CD4-positive, CD25-positive, alpha-beta regulatory T cell (primary cell): ENCODE measurements around the gene ADGRV1. TPM values are rescaled to one million over a fixed set of nuclear protein-coding genes. Genes with fewer than 3 reads are reported as not detected.

Experiments
- ATAC-seq, 2 donors: fragments of 150-1000 bp; cut with Tn5 transposase; one replicate each; pipeline ENCODE4 v1.10.0; 2021; ENCODE audit warnings: low read depth in 2 of 2, moderate number of reproducible peaks in 2 of 2, moderate library complexity in 1 of 2
- DNase-seq, 3 donors: peaks; one replicate each; pipeline versions ENCODE4 v3.0.0 to v3.0.0-alpha.2; 2012 to 2022; ENCODE audit warnings: mixed read lengths in 1 of 3
- H3K27ac ChIP-seq: one replicate; pipeline ENCODE4 v1.7.0; 2013; ENCODE audit warnings: mild to moderate bottlenecking, low read length; ENCODE audit not compliant: insufficient read depth, poor library complexity, severe bottlenecking
- H3K27me3 ChIP-seq: one replicate; pipeline ENCODE4 v1.7.0; 2013; ENCODE audit warnings: low read length; ENCODE audit not compliant: control insufficient read depth, insufficient read depth
- H3K36me3 ChIP-seq: one replicate; pipeline ENCODE4 v1.7.0; 2013; ENCODE audit warnings: mild to moderate bottlenecking, low read length, moderate library complexity; ENCODE audit not compliant: control insufficient read depth, insufficient read depth
- H3K4me1 ChIP-seq: 2 replicates; pipeline ENCODE4 v1.7.0; 2013; ENCODE audit warnings: mild to moderate bottlenecking, low read length; ENCODE audit not compliant: insufficient read depth, control insufficient read depth, poor library complexity, severe bottlenecking
- H3K4me3 ChIP-seq: one replicate; pipeline ENCODE4 v1.7.0; 2013; ENCODE audit warnings: low read depth, mild to moderate bottlenecking, low read length, moderate library complexity
- H3K9me3 ChIP-seq, 2 experiments: 1 replicate in 1 of 2; 2 replicates in 1 of 2; pipeline ENCODE4 v1.7.0; 2013; ENCODE audit warnings: low read length in 2 of 2, mild to moderate bottlenecking in 1 of 2, moderate library complexity in 1 of 2; ENCODE audit not compliant: control insufficient read depth in 2 of 2
- H3K27ac Mint-ChIP-seq, 3 donors: one replicate each; pipeline ENCODE4 v1.8.0; 2020 to 2022; ENCODE audit warnings: mild to moderate bottlenecking in 3 of 3, mixed read lengths in 3 of 3, moderate library complexity in 2 of 3
- H3K27me3 Mint-ChIP-seq: one replicate; pipeline ENCODE4 v1.8.0; 2022; ENCODE audit warnings: mild to moderate bottlenecking, mixed read lengths
- H3K36me3 Mint-ChIP-seq: one replicate; pipeline ENCODE4 v1.8.0; 2020; ENCODE audit warnings: mixed read lengths
- H3K4me1 Mint-ChIP-seq, 4 donors: one replicate each; pipeline ENCODE4 v1.8.0; 2020 to 2022; ENCODE audit warnings: mixed read lengths in 4 of 4, mild to moderate bottlenecking in 1 of 4
- H3K4me3 Mint-ChIP-seq, 4 donors: one replicate each; pipeline ENCODE4 v1.8.0; 2020 to 2022; ENCODE audit warnings: mild to moderate bottlenecking in 4 of 4, mixed read lengths in 4 of 4, moderate library complexity in 3 of 4
- H3K9me3 Mint-ChIP-seq, 7 donors: one replicate each; pipeline ENCODE4 v1.8.0; 2020 to 2022; ENCODE audit warnings: mixed read lengths in 7 of 7, mild to moderate bottlenecking in 3 of 7, moderate library complexity in 2 of 7
- polyA plus RNA-seq, 4 donors: library from polyadenylated mRNA; unstranded; fragments of 300-500 nt; fragmentation: Illumina TruSeq; gene quantifications; one replicate each; pipeline ENCODE4 v1.2.3, GENCODE V29; 2021
- total RNA-seq: library from RNA; stranded (reverse); gene quantifications from one replicate; pipeline ENCODE4 v1.2.3, GENCODE V29; 2022

Gene ADGRV1
- total and polyA plus RNA-seq, 5 donors from 2014 or later: 0.42 to 0.52 TPM; not detected in 3

GRCh38 chr5:91111473-91112238, 553.1 kb downstream of the ADGRV1 start:
- DNase-seq: no peak
- H3K4me1 ChIP-seq: no peaks in the 10 kb centered on the region
- ATAC-seq: no peak
- Mint-ChIP-seq H3K4me3 (peak overlapping the region in 1 of 4 donors; percentile 38), H3K36me3 (no peaks in the 10 kb centered on the region), H3K4me1 (no peaks in the 10 kb centered on the region), H3K27me3 (peaks cover 28% of the 10 kb centered on the region), H3K27ac (no peak overlapping the region), H3K9me3 (peaks cover 0 to 2% (median 0%) of the 10 kb centered on the region in 7 donors)
- H3K27me3 ChIP-seq: peaks cover 2% of the 10 kb centered on the region
- no peaks in the 10 kb centered on the region for H3K36me3 ChIP-seq
- no peak overlapping the region for H3K4me3 ChIP-seq
- no peaks in the 10 kb centered on the region for H3K9me3 ChIP-seq
- H3K27ac ChIP-seq: no peak overlapping the region

DNA sequence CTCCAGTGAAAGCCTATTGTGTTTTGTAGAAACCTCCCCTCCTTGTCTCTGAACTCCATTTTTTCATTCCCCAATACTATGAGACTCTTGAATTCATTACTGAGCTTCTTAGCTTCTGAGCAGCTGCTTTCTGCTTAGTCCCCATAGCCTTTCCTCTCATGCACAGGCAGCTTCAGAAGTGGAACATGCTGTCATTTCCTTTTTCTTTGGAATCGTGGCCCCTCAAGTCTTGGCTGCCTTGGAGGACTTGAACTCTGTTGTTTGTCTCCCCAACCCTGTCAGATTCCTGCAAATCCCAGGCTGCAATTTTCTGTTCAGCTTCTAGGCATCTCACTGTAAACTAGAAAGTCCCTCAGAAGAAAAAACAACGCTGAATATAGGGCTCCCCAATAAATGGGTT, 556.1 kb downstream of the ADGRV1 start:
- Histone ChIP-seq H3K4me1 (no peaks in the 10 kb centered on the region), H3K36me3 (no peaks in the 10 kb centered on the region), H3K4me3 (no peak overlapping the region), H3K9me3 (no peaks in the 10 kb centered on the region), H3K27ac (no peak overlapping the region), H3K27me3 (peaks cover 2% of the 10 kb centered on the region)
- DNase-seq: no peak
- H3K4me3 Mint-ChIP-seq: no peak overlapping the region
- H3K27ac Mint-ChIP-seq: no peak overlapping the region
- H3K9me3 Mint-ChIP-seq: peaks cover 0 to 2% (median 0%) of the 10 kb centered on the region in 7 donors
- no peak for ATAC-seq
- peaks cover 21% of the 10 kb centered on the region for H3K27me3 Mint-ChIP-seq
- no peaks in the 10 kb centered on the region for H3K36me3 Mint-ChIP-seq
- no peaks in the 10 kb centered on the region for H3K4me1 Mint-ChIP-seq

DNA sequence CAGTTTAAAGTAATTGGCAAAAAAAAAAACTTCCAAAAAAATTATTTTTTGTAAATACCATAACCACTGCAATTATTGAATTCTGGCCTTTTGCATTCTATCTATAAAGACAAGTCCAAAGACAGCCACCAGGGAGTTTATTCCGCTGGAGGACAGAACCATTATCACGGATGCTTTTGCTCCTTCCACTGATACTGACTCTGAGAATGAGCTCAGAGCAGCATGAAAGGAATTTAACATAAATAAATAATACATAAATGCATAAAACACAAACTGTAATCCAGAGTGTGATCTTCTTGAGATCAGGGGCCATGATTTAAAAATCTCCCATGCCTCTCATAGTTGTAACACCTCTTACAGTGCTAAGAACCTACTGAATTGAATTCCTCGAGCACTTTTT, 559.8 kb downstream of the ADGRV1 start:
- no peak overlapping the region for H3K4me3 ChIP-seq
- H3K9me3 ChIP-seq: no peaks in the 10 kb centered on the region
- no peaks in the 10 kb centered on the region for H3K4me1 Mint-ChIP-seq
- no peaks in the 10 kb centered on the region for H3K27me3 ChIP-seq
- DNase-seq (no peak), ATAC-seq (no peak)
- H3K9me3 Mint-ChIP-seq: peaks cover 0 to 2% (median 0%) of the 10 kb centered on the region in 7 donors
- H3K27ac ChIP-seq: no peak overlapping the region
- no peaks in the 10 kb centered on the region for H3K36me3 ChIP-seq
- peaks cover 10% of the 10 kb centered on the region for H3K27me3 Mint-ChIP-seq
- no peaks in the 10 kb centered on the region for H3K4me1 ChIP-seq
- H3K27ac Mint-ChIP-seq: no peak overlapping the region
- H3K36me3 Mint-ChIP-seq: no peaks in the 10 kb centered on the region
- no peak overlapping the region for H3K4me3 Mint-ChIP-seq

GRCh38 chr5:91118796-91119195, 560.2 kb downstream of the ADGRV1 start:
- no peaks in the 10 kb centered on the region for H3K9me3 ChIP-seq
- ATAC-seq (no peak), DNase-seq (no peak)
- H3K36me3 ChIP-seq: no peaks in the 10 kb centered on the region
- H3K4me3 ChIP-seq: no peak overlapping the region
- H3K27ac Mint-ChIP-seq: no peak overlapping the region
- no peak overlapping the region for H3K4me3 Mint-ChIP-seq
- H3K27me3 ChIP-seq: no peaks in the 10 kb centered on the region
- peaks cover 0 to 2% (median 0%) of the 10 kb centered on the region in 7 donors for H3K9me3 Mint-ChIP-seq
- H3K36me3 Mint-ChIP-seq: no peaks in the 10 kb centered on the region
- H3K4me1 Mint-ChIP-seq: no peaks in the 10 kb centered on the region
- H3K4me1 ChIP-seq: no peaks in the 10 kb centered on the region
- H3K27ac ChIP-seq: no peak overlapping the region
- H3K27me3 Mint-ChIP-seq: peaks cover 6% of the 10 kb centered on the region

GRCh38 chr5:91119217-91119616, 560.6 kb downstream of the ADGRV1 start:
- Histone ChIP-seq H3K4me1 (no peaks in the 10 kb centered on the region), H3K27me3 (no peaks in the 10 kb centered on the region), H3K9me3 (no peaks in the 10 kb centered on the region), H3K27ac (no peak overlapping the region), H3K4me3 (no peak overlapping the region), H3K36me3 (no peaks in the 10 kb centered on the region)
- ATAC-seq (no peak), DNase-seq (no peak)
- Mint-ChIP-seq H3K4me1 (no peaks in the 10 kb centered on the region), H3K27ac (no peak overlapping the region), H3K27me3 (peaks cover 6% of the 10 kb centered on the region), H3K4me3 (no peak overlapping the region), H3K36me3 (no peaks in the 10 kb centered on the region), H3K9me3 (peaks cover 0 to 2% (median 0%) of the 10 kb centered on the region in 7 donors)

DNA sequence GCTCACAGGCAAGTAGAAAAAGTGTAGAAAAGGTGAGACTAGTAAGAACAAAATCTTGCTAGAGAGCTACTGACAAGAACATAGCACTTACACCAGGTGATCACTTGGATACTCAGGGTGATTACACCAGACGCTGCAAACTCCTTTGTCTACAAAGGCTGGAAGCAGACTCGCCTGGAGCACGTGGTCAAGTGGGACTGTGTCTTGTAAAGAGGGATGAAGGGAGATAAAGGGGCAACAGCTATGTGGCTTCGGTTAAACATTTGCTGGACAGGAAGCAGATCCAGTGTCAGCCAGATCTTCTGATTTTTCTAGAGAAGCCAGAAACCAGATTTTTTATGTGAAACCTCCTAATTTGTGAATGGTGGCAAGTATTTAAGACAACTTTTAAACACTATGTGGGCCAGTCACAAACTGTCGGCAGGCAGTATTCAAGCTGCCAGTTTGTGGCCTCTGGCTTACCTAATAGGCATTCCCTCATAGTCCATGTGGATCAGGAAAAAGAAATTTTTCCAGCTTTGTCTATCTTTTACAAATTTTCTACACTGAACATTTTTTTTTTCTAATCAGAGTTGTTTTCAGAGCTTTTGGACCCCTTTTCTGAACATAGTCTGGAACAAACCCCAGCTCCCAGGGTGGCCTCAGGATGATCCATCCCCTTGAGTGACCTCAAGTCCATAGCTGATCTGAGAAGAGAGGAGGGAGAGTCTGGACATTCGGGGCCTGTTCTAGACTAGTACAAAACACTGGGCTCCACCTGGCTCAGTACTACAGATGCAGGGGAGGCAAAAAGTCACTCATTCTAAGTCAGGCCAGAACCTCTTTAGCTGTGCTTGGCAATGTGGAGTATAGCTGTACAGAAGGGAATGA, 561.6 kb downstream of the ADGRV1 start:
- H3K4me3 Mint-ChIP-seq: no peak overlapping the region
- H3K27ac ChIP-seq: no peak overlapping the region
- no peak overlapping the region for H3K4me3 ChIP-seq
- H3K27me3 ChIP-seq: no peaks in the 10 kb centered on the region
- ATAC-seq (no peak), DNase-seq (no peak)
- H3K27ac Mint-ChIP-seq: no peak overlapping the region
- no peaks in the 10 kb centered on the region for H3K27me3 Mint-ChIP-seq
- no peaks in the 10 kb centered on the region for H3K9me3 ChIP-seq
- no peaks in the 10 kb centered on the region for H3K9me3 Mint-ChIP-seq
- no peaks in the 10 kb centered on the region for H3K36me3 Mint-ChIP-seq
- H3K4me1 ChIP-seq: no peaks in the 10 kb centered on the region
- no peaks in the 10 kb centered on the region for H3K36me3 ChIP-seq
- H3K4me1 Mint-ChIP-seq: no peaks in the 10 kb centered on the region

DNA sequence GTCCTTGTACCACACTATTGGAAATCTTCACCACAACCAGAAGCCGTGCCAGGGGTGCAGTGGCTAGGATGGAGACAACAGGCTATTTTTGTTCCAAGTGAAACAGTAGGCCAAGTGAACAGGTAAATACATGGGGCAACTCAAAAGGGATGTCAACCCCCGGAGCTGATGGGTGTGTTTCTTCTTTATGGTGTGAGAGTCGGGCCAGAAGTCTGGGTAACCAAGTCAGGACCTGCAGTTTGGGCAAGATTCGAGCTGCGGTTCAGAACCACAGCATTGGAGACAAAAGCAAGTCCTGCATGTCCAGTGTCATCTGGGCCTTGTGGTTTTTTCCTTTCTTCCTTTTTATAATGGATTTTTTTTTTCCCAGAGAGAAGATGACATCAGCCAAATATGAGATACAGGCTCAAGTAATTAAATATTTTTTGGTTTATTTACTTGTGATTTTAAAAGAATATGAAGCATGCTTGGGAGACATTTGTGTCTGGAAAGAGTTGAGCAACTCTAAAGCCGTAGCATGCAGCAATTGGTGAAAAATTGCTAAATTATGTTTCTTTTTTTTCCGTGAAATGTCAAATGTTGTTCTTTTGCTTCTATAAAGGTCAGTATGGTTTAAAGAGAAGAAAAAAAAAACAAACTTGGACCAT, 562.9 kb downstream of the ADGRV1 start:
- H3K9me3 Mint-ChIP-seq: peaks cover 0 to 2% (median 0%) of the 10 kb centered on the region in 7 donors
- Histone ChIP-seq H3K27me3 (no peaks in the 10 kb centered on the region), H3K9me3 (no peaks in the 10 kb centered on the region), H3K4me1 (no peaks in the 10 kb centered on the region), H3K27ac (no peak overlapping the region), H3K36me3 (no peaks in the 10 kb centered on the region), H3K4me3 (no peak overlapping the region)
- no peak overlapping the region for H3K4me3 Mint-ChIP-seq
- H3K4me1 Mint-ChIP-seq: no peaks in the 10 kb centered on the region
- H3K27ac Mint-ChIP-seq: no peak overlapping the region
- DNase-seq (no peak), ATAC-seq (no peak)
- H3K27me3 Mint-ChIP-seq: peaks cover 4% of the 10 kb centered on the region
- H3K36me3 Mint-ChIP-seq: no peaks in the 10 kb centered on the region
